H1 (cell line): ENCODE results near the gene SLC25A38. TPM values are rescaled to one million over a fixed set of nuclear protein-coding genes. Genes with fewer than 3 reads are reported as not detected.
A peak's percentile ranks its signal among the peaks of the same experiment; 100 is the strongest.

Experiments
- CTCF ChIA-PET: fragments of 300-600 bp; sonication (Branson Sonifier 250); formaldehyde crosslinking; loops from one replicate; lab custom pipeline; 2021; ENCODE audit not compliant: partially characterized antibody; lab: Charles Lee
- POLR2A ChIA-PET: fragments of 300-600 bp; sonication (Branson Sonifier 250); formaldehyde crosslinking; loops from one replicate; lab custom pipeline; 2021; ENCODE audit warnings: inconsistent platforms; ENCODE audit not compliant: partially characterized antibody; lab: Charles Lee
- DNase-seq, 2 experiments: peaks; one replicate each; pipeline versions ENCODE4 v3.0.0 to v3.0.0-alpha.2; 2010 to 2022; ENCODE audit warnings: low spot score in 2 of 2, low read depth in 1 of 2, mixed read lengths in 1 of 2
- FAIRE-seq: peaks from 2 replicates; lab custom pipeline; 2011; peaks lifted over from hg19 to GRCh38; lab: Jason Lieb, UNC
- H2AFZ ChIP-seq: 2 replicates; pipeline ENCODE4 v1.8.1; 2012; ENCODE audit warnings: low read length, inconsistent platforms
- H2AK5ac ChIP-seq: 2 replicates; pipeline ENCODE4 v1.6.1; 2013; ENCODE audit warnings: low read depth, low read length
- H2BK120ac ChIP-seq: replicated peaks from 2 replicates; pipeline ENCODE3; 2013; ENCODE audit warnings: low read depth, low read length, inconsistent platforms
- H2BK12ac ChIP-seq: 2 replicates; pipeline ENCODE4 v1.6.1; 2013; ENCODE audit warnings: low read depth, low read length
- H2BK15ac ChIP-seq: 2 replicates; pipeline ENCODE4 v1.6.1; 2013; ENCODE audit warnings: low read length
- H2BK20ac ChIP-seq: 2 replicates; pipeline ENCODE4 v1.6.1; 2013; ENCODE audit warnings: low read length
- H2BK5ac ChIP-seq: 2 replicates; pipeline ENCODE4 v1.6.1; 2013; ENCODE audit warnings: low read depth, low read length
- H3K14ac ChIP-seq: 2 replicates; pipeline ENCODE4 v1.6.1; 2013; ENCODE audit warnings: inconsistent platforms; ENCODE audit not compliant: insufficient read length
- H3K18ac ChIP-seq: 2 replicates; pipeline ENCODE4 v1.6.1; 2013; ENCODE audit warnings: low read length; ENCODE audit errors: extremely low read depth
- H3K23ac ChIP-seq: 2 replicates; pipeline ENCODE4 v1.6.1; 2013; ENCODE audit warnings: inconsistent platforms; ENCODE audit not compliant: insufficient read length
- H3K23me2 ChIP-seq: 2 replicates; pipeline ENCODE4 v1.6.1; 2013; ENCODE audit warnings: low read depth, low read length
- H3K27ac ChIP-seq: 2 replicates; pipeline ENCODE4 v1.6.1; 2011; ENCODE audit warnings: low read depth, low read length, inconsistent platforms
- H3K27me3 ChIP-seq, 4 experiments: replicated peaks in 1 of 4; 1 replicate in 1 of 4; 2 replicates in 3 of 4; pipeline versions ENCODE4 v1.6.1 to v1.8.1; 2011 to 2013; ENCODE audit warnings: low read length in 3 of 4, mild to moderate bottlenecking in 3 of 4, inconsistent platforms in 2 of 4, mixed read lengths in 2 of 4, moderate library complexity in 1 of 4; ENCODE audit not compliant: control insufficient read depth in 3 of 4, insufficient read depth in 3 of 4; ENCODE audit errors: extremely low read depth in 1 of 4
- H3K36me3 ChIP-seq, 4 experiments: 2 replicates each; pipeline versions ENCODE4 v1.6.1 to v1.8.1; 2011 to 2013; ENCODE audit warnings: mild to moderate bottlenecking in 4 of 4, low read length in 3 of 4, moderate library complexity in 2 of 4, control low read depth in 1 of 4, inconsistent platforms in 1 of 4; ENCODE audit not compliant: insufficient read depth in 4 of 4, control insufficient read depth in 2 of 4
- H3K4ac ChIP-seq: replicated peaks from 2 replicates; pipeline ENCODE3; 2013; ENCODE audit warnings: low read length, low read depth, mixed read lengths, inconsistent platforms; ENCODE audit not compliant: insufficient read length
- H3K4me1 ChIP-seq, 4 experiments: replicated peaks in 1 of 4; 1 replicate in 1 of 4; 2 replicates in 3 of 4; pipeline versions ENCODE4 v1.6.1 to v1.8.1; 2011 to 2013; ENCODE audit warnings: low read length in 3 of 4, inconsistent platforms in 2 of 4, mixed read lengths in 1 of 4; ENCODE audit not compliant: insufficient read depth in 4 of 4, control insufficient read depth in 3 of 4
- H3K4me2 ChIP-seq, 2 experiments: 2 replicates each; pipeline versions ENCODE4 v1.6.1 to v1.8.1; 2011 to 2013; ENCODE audit warnings: low read depth in 2 of 2, low read length in 2 of 2, control low read depth in 1 of 2, inconsistent platforms in 1 of 2, mild to moderate bottlenecking in 1 of 2; ENCODE audit not compliant: insufficient read depth in 1 of 2
- H3K4me3 ChIP-seq, 4 experiments: fragments of 200-600, 300-600 bp in 1 of 4; sonication (generic), shearing (Covaris generic), sonication (Bioruptor Twin) in 1 of 4; 2 replicates each; pipeline versions ENCODE4 v1.5.1 to v1.8.1; 2011 to 2016; ENCODE audit warnings: low read length in 4 of 4, low read depth in 3 of 4, control low read depth in 2 of 4, inconsistent platforms in 2 of 4, mild to moderate bottlenecking in 2 of 4, mixed read lengths in 1 of 4, moderate library complexity in 1 of 4; ENCODE audit not compliant: insufficient read depth in 2 of 4; ENCODE audit errors: extremely low read depth in 1 of 4
- H3K56ac ChIP-seq: replicated peaks from 2 replicates; pipeline ENCODE3; 2013; ENCODE audit warnings: low read depth, mild to moderate bottlenecking, mixed read lengths, low read length, inconsistent platforms; ENCODE audit not compliant: insufficient read length
- H3K79me1 ChIP-seq: 2 replicates; pipeline ENCODE4 v1.6.1; 2013; ENCODE audit warnings: low read depth, low read length, control low read depth
- H3K79me2 ChIP-seq, 2 experiments: 2 replicates each; pipeline versions ENCODE4 v1.6.1 to v1.8.1; 2012 to 2013; ENCODE audit warnings: low read length in 2 of 2, mild to moderate bottlenecking in 2 of 2, inconsistent platforms in 1 of 2; ENCODE audit not compliant: insufficient read depth in 2 of 2, control insufficient read depth in 1 of 2
- H3K9ac ChIP-seq, 4 experiments: replicated peaks in 1 of 4; 1 replicate in 1 of 4; 2 replicates in 3 of 4; pipeline versions ENCODE4 v1.6.1 to v1.8.1; 2011 to 2013; ENCODE audit warnings: low read depth in 3 of 4, low read length in 3 of 4, control low read depth in 2 of 4, mild to moderate bottlenecking in 2 of 4, moderate library complexity in 2 of 4, inconsistent platforms in 1 of 4; ENCODE audit errors: extremely low read depth in 1 of 4
- H3K9me3 ChIP-seq, 2 experiments: 2 replicates each; pipeline versions ENCODE4 v1.6.1 to v1.8.1; 2012 to 2013; ENCODE audit warnings: mild to moderate bottlenecking in 2 of 2, moderate library complexity in 2 of 2, control low read depth in 1 of 2, inconsistent platforms in 1 of 2, low read depth in 1 of 2, low read length in 1 of 2, mixed read lengths in 1 of 2; ENCODE audit not compliant: insufficient read depth in 2 of 2
- H4K20me1 ChIP-seq, 2 experiments: replicated peaks in 1 of 2; 2 replicates each; pipeline versions ENCODE3 to v1.8.1; 2011 to 2013; ENCODE audit warnings: inconsistent platforms in 2 of 2, low read length in 2 of 2, mild to moderate bottlenecking in 1 of 2; ENCODE audit not compliant: insufficient read depth in 2 of 2, control insufficient read depth in 1 of 2
- H4K5ac ChIP-seq: 2 replicates; pipeline ENCODE4 v1.6.1; 2013; ENCODE audit warnings: low read length, low read depth, mixed read lengths, inconsistent platforms; ENCODE audit not compliant: insufficient read length
- H4K8ac ChIP-seq: 2 replicates; pipeline ENCODE4 v1.8.0; 2013; ENCODE audit warnings: mild to moderate bottlenecking, moderate library complexity, low read length, inconsistent platforms; ENCODE audit not compliant: insufficient read depth; ENCODE audit errors: extremely low read depth
- H4K91ac ChIP-seq: replicated peaks from 2 replicates; pipeline ENCODE3; 2013; ENCODE audit warnings: low read length, mixed read lengths, inconsistent platforms; ENCODE audit not compliant: insufficient read length
- CBX5 ChIP-seq: fragments of 300-800, 300-1000 bp; sonication (generic); IDR thresholded peaks from 2 replicates; pipeline ENCODE4 v1.7.1; 2016; ENCODE audit warnings: antibody characterized with exemption, low read length, low read depth
- CTBP2 ChIP-seq: IDR thresholded peaks from 2 replicates; pipeline ENCODE4 v1.7.0; 2011; ENCODE audit warnings: borderline replicate concordance, mild to moderate bottlenecking, moderate library complexity, mixed read lengths, low read length; ENCODE audit not compliant: insufficient read depth, insufficient read length
- EZH2 ChIP-seq: fragments of 200-600 bp; sonication (generic); IDR thresholded peaks from 2 replicates; pipeline ENCODE4 v1.7.1; 2012; ENCODE audit warnings: low read depth, mild to moderate bottlenecking, moderate library complexity, low read length, inconsistent platforms; ENCODE audit not compliant: severe bottlenecking
- GTF2F1 ChIP-seq: IDR thresholded peaks from 2 replicates; pipeline ENCODE4 v1.6.1; 2012; ENCODE audit warnings: low read depth, low read length, improper control_type of control experiment, borderline replicate concordance
- JUN ChIP-seq: IDR thresholded peaks from 2 replicates; pipeline ENCODE4 v1.6.1; 2011; ENCODE audit warnings: low read depth, mild to moderate bottlenecking, improper control_type of control experiment, low read length
- PHF8 ChIP-seq: fragments of 200-600 bp; sonication (generic); conservative IDR thresholded peaks from 2 replicates; pipeline ENCODE4 v1.7.1; 2012; ENCODE audit warnings: low read depth, mild to moderate bottlenecking, inconsistent platforms, low read length, moderate library complexity
- RBBP5 ChIP-seq: IDR thresholded peaks from 2 replicates; pipeline ENCODE4 v1.7.1; 2012; ENCODE audit warnings: low read depth, mild to moderate bottlenecking, inconsistent platforms, low read length, moderate library complexity, borderline replicate concordance
- WGBS, 2 experiments: shearing (Covaris generic) in 1 of 2; methylation state at CpG; one replicate each; pipeline versions ENCODE4 v1.1.6 to v1.1.7; 2013 to 2015; ENCODE audit warnings: low lambda C conversion rate in 2 of 2, mixed read lengths in 2 of 2, inconsistent platforms in 1 of 2, low coverage in 1 of 2, missing lambda C conversion rate in 1 of 2; ENCODE audit not compliant: insufficient replicate concordance in 2 of 2, insufficient coverage in 1 of 2, insufficient read length in 1 of 2; ENCODE audit errors: extremely low coverage in 1 of 2, missing lambda C conversion rate in 1 of 2; 5-methylcytosine and 5-hydroxymethylcytosine counted together
- polyA plus RNA-seq, 7 experiments: library from polyadenylated mRNA; depleted of rRNA in 3 of 7; stranded (reverse) in 5 of 7; unstranded in 2 of 7; fragments of >200 nt in 5 of 7; fragments of 200-250 nt in 2 of 7; gene quantifications; 1 replicate in 5 of 7; 2 replicates in 1 of 7; 4 replicates in 1 of 7; pipeline versions ENCODE4 v1.2.1 to v1.2.3, GENCODE V29; 2011 to 2013; ENCODE audit warnings: missing spikeins in 2 of 7, mixed read lengths in 2 of 7
- total RNA-seq: library from RNA; stranded (reverse); fragmentation: NEBNext Ultra II Directional; extraction: Animal tissue kit (Norgen Biotek cat#: 25700); gene quantifications from 2 replicates; pipeline ENCODE4 v1.2.1, GENCODE V29; 2021

Gene SLC25A38
- total and polyA plus RNA-seq, 2 of the 8 experiments (the other 6 are each of a cell fraction or from before 2014, with no cell fraction given): 41.2 to 45.8 TPM

GRCh38 chr3:39361252-39361927 lies 21.8 kb upstream of the SLC25A38 start:
- no peak overlapping the region for H3K4me3 ChIP-seq
- CTCF ChIA-PET: interaction anchor here (1.6 kb wide), 1 partner anchor 17 kb away, joined by 5 read pairs; no protein-coding TSS in a partner anchor
- peak overlapping the region; percentile 23; the same call in 1 of the 2 replicates for H2AFZ ChIP-seq
- H3K18ac ChIP-seq: no peak overlapping the region
- no peaks in the 10 kb centered on the region for H3K27me3 ChIP-seq
- H4K5ac ChIP-seq: no peak overlapping the region
- no peak overlapping the region for H2BK5ac ChIP-seq
- H3K56ac ChIP-seq: no peak overlapping the region
- no peaks in the 10 kb centered on the region for H3K36me3 ChIP-seq
- no peak overlapping the region for H2BK20ac ChIP-seq
- H3K9me3 ChIP-seq: no peaks in the 10 kb centered on the region
- H4K8ac ChIP-seq: no peak overlapping the region
- 96% methylated on average over 7 of the region's 8 CpGs; no CpG with 5 or more reads in 1 of the 2 experiments for WGBS, 2 experiments
- H4K20me1 ChIP-seq: no peaks in the 10 kb centered on the region
- no peak overlapping the region for H2BK15ac ChIP-seq
- H3K79me2 ChIP-seq: no peaks in the 10 kb centered on the region
- no peaks in the 10 kb centered on the region for H3K23me2 ChIP-seq
- no peak overlapping the region for H4K91ac ChIP-seq
- FAIRE-seq (no peak), DNase-seq (no peak)
- no peak overlapping the region for H2AK5ac ChIP-seq
- no peak overlapping the region for H3K4me2 ChIP-seq
- no peaks in the 10 kb centered on the region for H3K79me1 ChIP-seq
- H3K9ac ChIP-seq: no peak overlapping the region
- H3K23ac ChIP-seq: no peak overlapping the region
- H2BK12ac ChIP-seq: no peak overlapping the region
- no peaks in the 10 kb centered on the region for H3K4me1 ChIP-seq
- POLR2A ChIA-PET: no interaction called here
- no peak overlapping the region for H3K14ac ChIP-seq
- H2BK120ac ChIP-seq: no peak overlapping the region
- H3K4ac ChIP-seq: no peak overlapping the region
- no peak overlapping the region for H3K27ac ChIP-seq
- TF ChIP-seq GTF2F1 (no peak), JUN (no peak), PHF8 (no peak), RBBP5 (no peak), CBX5 (no peak), CTBP2 (no peak), EZH2 (no peak)
